Measurements from ENCODE around the gene PTPRT.

DNA sequence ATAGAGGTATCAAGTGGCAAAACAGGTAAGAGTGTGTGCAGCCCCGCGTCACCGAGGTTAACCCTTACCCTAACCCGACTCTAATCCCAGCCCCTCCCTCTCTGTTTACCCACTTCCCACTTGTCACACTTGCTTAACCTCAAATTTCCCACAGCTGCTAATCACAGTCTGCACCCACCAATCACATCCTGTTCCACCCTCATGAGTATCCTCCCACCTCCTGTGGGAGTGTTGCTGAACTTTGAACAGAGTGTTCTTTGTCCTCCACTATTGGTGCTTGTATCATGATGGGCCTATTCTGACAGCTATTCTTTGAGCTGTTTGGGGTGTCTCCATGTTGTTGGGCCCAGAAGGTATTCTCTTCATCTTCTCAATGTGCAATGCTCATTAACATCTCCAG is 487.8 kb downstream of the PTPRT start:
- no peak for TF ChIP-seq POLR2A (IDR thresholded peaks at IDR 0.05; ENCODE audit: low read depth, low read length)
- no peak for TF ChIP-seq POLR2AphosphoS5 (IDR thresholded peaks at IDR 0.05; ENCODE audit: low read depth, low read length)
- no peak for TF ChIP-seq TAF1 (IDR thresholded peaks at IDR 0.05; ENCODE audit: borderline replicate concordance, low read depth, low read length)

All from GM12892 (cell line).